HG02981 (cell line): Measurements from ENCODE around the gene PFN4.
"Not testable (repeated sequence)": the region's sequence is repeated elsewhere in the genome, so short reads cannot be mapped to it uniquely, and the experiment has no call there.

Source experiments
- ATAC-seq: cut with Tn5 transposase; IDR thresholded peaks from one replicate; pipeline ENCODE4 v1.9.1; 2021; ENCODE audit warnings: mild to moderate bottlenecking, moderate library complexity; ENCODE audit not compliant: unreplicated experiment

PFN4 gene

GRCh38 chr2:24115057-24115456 is 8.1 kb downstream of the PFN4 start:
- no peak for ATAC-seq

GRCh38 chr2:24111407-24111901 is 11.7 kb downstream of the PFN4 start:
- no peak for ATAC-seq

- ATAC-seq, result no peak
Observed at GRCh38 chr2:24110660-24111303, 12.4 kb downstream of the PFN4 start.

DNA sequence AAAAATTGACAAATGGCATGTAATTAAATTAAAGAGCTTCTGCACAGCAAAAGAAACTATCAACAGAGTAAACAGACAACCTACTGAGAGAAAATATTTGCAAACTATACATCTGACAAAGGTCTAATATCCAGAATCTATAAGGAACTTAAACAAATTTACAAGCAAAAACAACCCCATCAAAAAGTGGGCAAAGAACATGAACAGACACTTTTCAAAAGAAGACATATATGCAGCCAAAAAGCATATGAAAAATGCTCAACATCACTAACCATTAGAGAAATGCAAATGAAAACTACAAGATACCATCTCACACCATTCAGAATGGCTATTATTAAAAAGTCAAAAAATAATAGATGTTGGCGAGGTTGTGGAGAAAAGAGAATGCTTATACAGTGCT is 13.7 kb downstream of the PFN4 start:
- ATAC-seq, result not testable (repeated sequence)

DNA sequence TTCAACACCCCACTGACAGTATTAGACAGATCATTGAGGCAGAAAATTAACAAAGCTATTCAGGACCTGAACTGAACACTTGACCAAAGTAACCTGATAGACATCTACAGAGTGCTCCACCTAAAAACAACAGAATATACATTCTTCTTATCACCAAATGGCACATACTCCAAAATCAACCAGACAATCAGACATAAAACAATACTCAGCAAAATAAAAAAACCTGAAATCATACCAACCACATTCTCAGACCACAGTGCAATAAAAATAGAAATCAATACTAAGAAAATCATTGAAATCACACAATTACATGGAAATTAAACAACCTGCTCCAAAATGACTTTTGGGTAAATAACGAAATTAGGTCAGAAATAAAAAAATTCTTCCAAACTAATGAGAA is 15.8 kb downstream of the PFN4 start:
- ATAC-seq, result no peak

DNA sequence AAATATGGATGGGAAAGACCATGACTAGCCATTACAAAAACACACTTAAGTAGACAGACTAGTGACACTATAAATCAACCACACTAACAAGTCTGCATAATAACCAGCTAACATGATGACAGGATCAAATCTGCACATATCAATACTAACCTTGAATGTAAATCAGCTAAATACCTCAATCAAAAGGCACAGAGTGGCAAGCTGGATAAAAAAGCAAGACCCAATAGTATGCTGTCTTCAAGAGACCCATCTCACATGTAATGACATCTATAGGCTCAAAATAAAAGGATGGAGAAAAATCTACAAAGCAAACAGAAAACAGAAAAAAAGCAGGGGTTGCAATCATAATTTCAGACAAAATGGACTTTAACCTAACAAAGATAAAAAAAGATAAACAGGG is 16.3 kb downstream of the PFN4 start:
- no peak for ATAC-seq

GRCh38 chr2:24105816-24106215 is 17.3 kb downstream of the PFN4 start:
- ATAC-seq, result no peak

- no peak for ATAC-seq
Observed at GRCh38 chr2:24104906-24105305, 18.2 kb downstream of the PFN4 start.

GRCh38 chr2:24104110-24104650 is 19.0 kb downstream of the PFN4 start:
- no peak for ATAC-seq

- no peak for ATAC-seq
Observed at GRCh38 chr2:24102677-24103076, 20.5 kb downstream of the PFN4 start.

DNA sequence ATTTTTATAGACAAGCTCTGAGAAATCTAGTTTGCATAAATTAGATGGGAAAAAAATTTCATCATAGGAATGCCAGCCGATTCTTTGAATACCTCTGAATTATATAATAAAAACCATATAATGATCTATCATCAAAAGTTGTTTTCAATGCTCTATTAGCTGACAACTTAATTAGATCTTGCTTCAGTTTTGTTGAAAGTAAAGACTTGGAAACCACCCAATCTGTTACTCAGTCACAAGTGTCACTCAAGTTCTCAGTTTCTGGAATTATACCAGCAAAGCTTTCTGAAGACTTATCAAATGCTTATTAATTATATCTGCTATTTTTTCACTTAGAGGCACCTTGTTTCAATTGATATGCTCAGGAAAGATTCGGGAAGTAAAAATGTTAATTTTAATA is 21.1 kb downstream of the PFN4 start:
- no peak for ATAC-seq

DNA sequence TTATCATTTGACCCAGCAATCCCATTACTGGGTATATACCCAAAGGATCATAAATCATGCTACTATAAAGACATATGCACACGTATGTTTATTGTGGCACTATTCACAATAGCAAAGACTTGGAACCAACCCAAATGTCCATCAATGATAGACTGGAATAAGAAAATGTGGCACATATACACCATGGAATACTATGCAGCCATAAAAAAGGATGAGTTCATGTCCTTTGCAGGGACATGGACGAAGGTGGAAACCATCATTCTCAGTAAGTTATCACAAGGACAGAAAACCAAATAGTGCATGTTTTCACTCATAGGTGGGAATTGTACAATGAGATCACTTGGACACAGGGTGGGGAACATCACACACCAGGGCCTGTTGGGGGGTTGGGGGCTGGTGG is 22.4 kb downstream of the PFN4 start:
- ATAC-seq, result not testable (repeated sequence)

DNA sequence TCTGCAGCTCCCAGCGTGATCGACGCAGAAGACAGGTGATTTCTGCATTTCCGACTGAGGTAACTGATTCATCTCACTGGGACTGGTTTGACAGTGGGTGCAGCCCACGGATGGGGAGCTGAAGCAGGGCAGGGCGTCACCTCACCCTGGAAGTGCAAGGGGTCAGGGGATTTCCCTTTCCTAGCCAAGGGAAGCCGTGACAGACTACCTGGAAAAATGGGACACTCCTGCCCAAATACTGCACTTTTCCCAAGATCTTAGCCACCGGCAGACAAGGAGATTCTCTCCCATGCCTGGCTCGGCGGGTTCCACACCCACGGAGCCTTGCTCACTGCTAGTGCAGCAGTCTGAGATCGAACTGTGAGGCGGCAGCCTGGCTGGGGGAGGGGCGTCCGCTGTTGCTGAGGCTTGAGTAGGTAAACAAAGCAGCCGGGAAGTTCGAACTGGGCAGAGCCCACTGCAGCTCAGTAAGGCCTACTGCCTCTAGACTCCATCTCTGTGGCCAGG is 27.9 kb downstream of the PFN4 start:
- not testable (repeated sequence) for ATAC-seq

- not testable (repeated sequence) for ATAC-seq
Observed at GRCh38 chr2:24093270-24093669, 29.9 kb downstream of the PFN4 start.

DNA sequence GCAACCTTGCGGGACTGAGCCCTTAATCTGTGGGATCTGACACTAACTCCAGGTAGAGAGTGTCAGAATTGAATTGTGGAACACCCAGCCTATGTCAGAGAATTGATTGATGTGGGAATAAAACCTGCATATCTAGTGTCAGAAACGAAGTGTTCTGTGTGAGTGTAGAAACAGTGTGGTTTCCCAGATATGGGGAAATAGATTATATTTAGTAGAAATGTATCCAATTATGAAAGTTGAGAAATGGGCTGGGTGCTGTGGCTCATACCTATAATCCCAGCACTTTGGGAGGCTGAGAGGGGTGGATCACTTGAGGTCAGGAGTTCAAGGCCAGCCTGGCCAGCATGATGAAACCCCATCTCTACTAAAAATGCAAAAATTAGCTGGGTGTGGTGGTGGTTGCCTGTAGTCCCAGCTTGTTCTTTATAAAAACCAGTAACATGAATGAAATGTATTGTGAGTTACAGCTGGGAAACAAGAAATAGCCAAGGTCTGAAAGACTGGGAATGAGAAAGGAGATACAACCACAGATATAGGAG is 34.2 kb downstream of the PFN4 start:
- ATAC-seq, result no peak

DNA sequence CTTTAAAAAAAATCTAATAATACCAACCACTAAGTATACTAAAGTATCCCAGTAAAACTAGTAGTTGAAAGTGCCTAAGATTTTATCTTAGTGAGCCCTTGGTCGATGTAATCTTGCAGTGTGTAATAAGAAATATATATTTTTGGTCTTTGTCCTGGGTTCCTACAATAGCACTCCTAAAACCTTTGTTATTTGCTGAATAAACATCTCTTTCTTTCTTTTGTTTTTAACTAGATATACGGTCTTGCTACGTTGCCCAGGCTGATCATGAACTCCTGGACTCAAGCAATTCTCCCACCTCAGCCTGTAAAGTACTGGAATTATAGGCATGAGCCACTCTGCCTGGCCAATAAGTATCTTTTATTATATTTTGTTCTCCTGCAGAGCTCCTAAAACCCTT is 36.1 kb downstream of the PFN4 start:
- no peak for ATAC-seq

DNA sequence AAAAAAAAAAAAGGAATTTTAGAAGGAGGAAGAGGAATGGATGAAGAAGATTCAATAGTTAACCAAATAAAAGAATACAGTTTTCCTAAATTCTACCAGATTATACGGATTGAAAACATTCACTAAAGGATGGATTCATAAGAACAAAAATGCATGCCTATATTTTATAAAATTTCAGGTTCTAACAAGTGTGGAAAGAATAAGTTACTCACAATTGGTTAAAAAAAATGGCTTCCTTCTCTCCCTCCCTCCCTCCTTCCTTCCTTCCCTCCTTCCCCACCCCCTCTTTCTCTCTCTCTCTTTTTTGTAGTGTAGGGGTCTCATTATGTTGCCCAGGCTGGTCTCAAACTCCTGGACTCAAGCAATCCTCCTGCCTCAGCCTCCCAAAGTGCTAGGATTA is 36.9 kb downstream of the PFN4 start:
- no peak for ATAC-seq

GRCh38 chr2:24085200-24085489 is 38.0 kb downstream of the PFN4 start:
- ATAC-seq, result no peak

- peak; percentile 75 for ATAC-seq
Observed at GRCh38 chr2:24084386-24085199, 38.5 kb downstream of the PFN4 start, which contains the start of gene TP53I3. TP53I3 (minus strand) TSS chr2:24084834; CDS start chr2:24084326, 508 bp downstream.

DNA sequence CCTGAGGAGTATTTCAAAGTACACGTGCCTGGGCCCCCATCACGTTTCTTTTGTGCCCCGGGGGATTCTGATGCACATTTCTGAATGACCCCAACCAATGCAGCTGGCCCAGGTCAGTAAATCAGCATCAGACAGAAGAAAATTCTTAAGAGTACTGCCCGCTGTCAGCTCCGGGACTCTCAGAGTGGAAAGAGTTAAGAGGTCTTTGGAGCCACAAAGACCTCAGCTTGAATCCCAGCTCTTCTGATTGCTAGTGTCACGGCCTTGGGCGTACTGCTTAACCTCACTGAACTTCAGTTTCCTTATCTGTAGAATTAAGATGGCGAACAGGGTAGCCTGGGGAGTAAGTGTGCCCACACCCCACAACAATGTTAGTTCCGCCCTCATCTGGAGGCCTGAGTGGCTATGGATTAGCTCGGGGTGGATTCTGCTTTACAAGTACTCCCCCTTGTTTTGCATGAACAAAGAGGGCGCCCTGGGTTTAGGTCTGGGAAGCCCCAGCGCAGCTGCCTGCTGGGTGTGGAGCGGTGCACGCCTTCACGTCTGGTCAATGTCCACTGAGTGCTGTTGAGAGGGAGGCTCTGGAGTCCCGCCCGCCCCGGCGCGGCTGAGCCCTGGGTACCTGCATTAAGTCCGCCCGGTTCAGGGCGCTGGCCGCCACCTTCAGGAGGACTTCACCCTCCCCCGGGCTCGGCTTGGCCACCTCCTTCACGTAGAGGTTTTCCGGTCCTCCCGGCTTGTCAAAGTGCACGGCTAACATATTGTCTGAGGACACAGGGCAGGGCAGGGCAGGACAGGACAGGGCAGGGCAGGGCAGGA is 39.4 kb downstream of the PFN4 start:
- peak; percentile 85 for ATAC-seq
